OCI-M2 (cell line): ENCODE data around the gene FRMD4A.
"Not testable (repeated sequence)": the region's sequence is repeated elsewhere in the genome, so short reads cannot be mapped to it uniquely, and the experiment has no call there.

Experiments
- DNase-seq: peaks from one replicate; lab custom pipeline; 2025; ENCODE audit not compliant: unreplicated experiment; lab: John Stamatoyannopoulos, UW

The FRMD4A gene

GRCh38 chr10:14244147-14244546 is 86.6 kb downstream of the FRMD4A start:
- no peak for DNase-seq

GRCh38 chr10:14243221-14243620 is 87.5 kb downstream of the FRMD4A start:
- DNase-seq = no peak

GRCh38 chr10:14241196-14241595 is 89.5 kb downstream of the FRMD4A start:
- DNase-seq = no peak

GRCh38 chr10:14240253-14241189 is 90.2 kb downstream of the FRMD4A start:
- DNase-seq = no peak

GRCh38 chr10:14238659-14239058 is 92.1 kb downstream of the FRMD4A start:
- not testable (repeated sequence) for DNase-seq

GRCh38 chr10:14236341-14236740 is 94.4 kb downstream of the FRMD4A start:
- no peak for DNase-seq

GRCh38 chr10:14235566-14236195 is 95.0 kb downstream of the FRMD4A start:
- DNase-seq = no peak

- no peak for DNase-seq
Measured at GRCh38 chr10:14233566-14233965, 97.2 kb downstream of the FRMD4A start.

GRCh38 chr10:14228798-14229197 is 101.9 kb downstream of the FRMD4A start:
- DNase-seq = not testable (repeated sequence)

GRCh38 chr10:14225379-14225778 is 105.3 kb downstream of the FRMD4A start:
- no peak for DNase-seq

- no peak for DNase-seq
Measured at GRCh38 chr10:14220026-14220425, 110.7 kb downstream of the FRMD4A start.

GRCh38 chr10:14219411-14219810 is 111.3 kb downstream of the FRMD4A start:
- DNase-seq = no peak

GRCh38 chr10:14215641-14216040 is 115.1 kb downstream of the FRMD4A start:
- no peak for DNase-seq

- DNase-seq = not testable (repeated sequence)
Measured at GRCh38 chr10:14213703-14214102, 117.0 kb downstream of the FRMD4A start.

- no peak for DNase-seq
Measured at GRCh38 chr10:14211610-14212009, 119.1 kb downstream of the FRMD4A start.

GRCh38 chr10:14208231-14208630 is 122.5 kb downstream of the FRMD4A start:
- no peak for DNase-seq

- DNase-seq = no peak
Measured at GRCh38 chr10:14205233-14205632, 125.5 kb downstream of the FRMD4A start.

GRCh38 chr10:14200698-14201544 is 129.8 kb downstream of the FRMD4A start:
- no peak for DNase-seq

GRCh38 chr10:14199098-14199497 is 131.6 kb downstream of the FRMD4A start:
- DNase-seq = not testable (repeated sequence)

- no peak for DNase-seq
Measured at GRCh38 chr10:14198078-14198477, 132.6 kb downstream of the FRMD4A start.

- no peak for DNase-seq
Measured at GRCh38 chr10:14196113-14196512, 134.6 kb downstream of the FRMD4A start.
